GM23338 (cell line): Measurements from ENCODE around the gene MEI1.

Source experiments
- CREB1 ChIP-seq: fragments of 250-450 bp; sonication (Bioruptor Pico); IDR thresholded peaks from 2 replicates; pipeline ENCODE4 v1.5.0; 2020; ENCODE audit warnings: low read depth, mild to moderate bottlenecking, moderate library complexity
- JUNB ChIP-seq: IDR thresholded peaks from one replicate; pipeline ENCODE4 v1.6.1; 2016; ENCODE audit warnings: antibody characterized with exemption; ENCODE audit not compliant: unreplicated experiment
- POLR2AphosphoS5 ChIP-seq: IDR thresholded peaks from 2 replicates; pipeline ENCODE4 v1.6.1; 2016; ENCODE audit warnings: antibody characterized with exemption, low read depth
- TF ChIP-seq, protein P1 (sequence below), 2 experiments: fragments of 200-600 bp in 1 of 2; sonication (generic) in 1 of 2; conservative IDR thresholded peaks; 2 replicates each; pipeline versions ENCODE4 v1.5.1 to v1.6.1; 2016 to 2017; ENCODE audit warnings: antibody characterized with exemption in 2 of 2, low read depth in 2 of 2, mild to moderate bottlenecking in 2 of 2, moderate library complexity in 1 of 2

GRCh38 chr22:41826021-41826420, 126.7 kb downstream of the MEI1 start:
- TF ChIP-seq CREB1 (CRISPR knock-in tag) (no peak), POLR2AphosphoS5 (no peak), JUNB (no peak)
- TF ChIP-seq, protein P1, sequence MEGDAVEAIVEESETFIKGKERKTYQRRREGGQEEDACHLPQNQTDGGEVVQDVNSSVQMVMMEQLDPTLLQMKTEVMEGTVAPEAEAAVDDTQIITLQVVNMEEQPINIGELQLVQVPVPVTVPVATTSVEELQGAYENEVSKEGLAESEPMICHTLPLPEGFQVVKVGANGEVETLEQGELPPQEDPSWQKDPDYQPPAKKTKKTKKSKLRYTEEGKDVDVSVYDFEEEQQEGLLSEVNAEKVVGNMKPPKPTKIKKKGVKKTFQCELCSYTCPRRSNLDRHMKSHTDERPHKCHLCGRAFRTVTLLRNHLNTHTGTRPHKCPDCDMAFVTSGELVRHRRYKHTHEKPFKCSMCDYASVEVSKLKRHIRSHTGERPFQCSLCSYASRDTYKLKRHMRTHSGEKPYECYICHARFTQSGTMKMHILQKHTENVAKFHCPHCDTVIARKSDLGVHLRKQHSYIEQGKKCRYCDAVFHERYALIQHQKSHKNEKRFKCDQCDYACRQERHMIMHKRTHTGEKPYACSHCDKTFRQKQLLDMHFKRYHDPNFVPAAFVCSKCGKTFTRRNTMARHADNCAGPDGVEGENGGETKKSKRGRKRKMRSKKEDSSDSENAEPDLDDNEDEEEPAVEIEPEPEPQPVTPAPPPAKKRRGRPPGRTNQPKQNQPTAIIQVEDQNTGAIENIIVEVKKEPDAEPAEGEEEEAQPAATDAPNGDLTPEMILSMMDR (conservative IDR thresholded peaks at IDR 0.05; ENCODE audit: low read depth in 2 of 2) = no peak
